Measurements from ENCODE around the gene FRK. TPM values are rescaled to one million over a fixed set of nuclear protein-coding genes. Genes with fewer than 3 reads are reported as not detected.

FRK gene
- total RNA-seq, 1 donor from 2014 or later: 0.11 TPM

DNA sequence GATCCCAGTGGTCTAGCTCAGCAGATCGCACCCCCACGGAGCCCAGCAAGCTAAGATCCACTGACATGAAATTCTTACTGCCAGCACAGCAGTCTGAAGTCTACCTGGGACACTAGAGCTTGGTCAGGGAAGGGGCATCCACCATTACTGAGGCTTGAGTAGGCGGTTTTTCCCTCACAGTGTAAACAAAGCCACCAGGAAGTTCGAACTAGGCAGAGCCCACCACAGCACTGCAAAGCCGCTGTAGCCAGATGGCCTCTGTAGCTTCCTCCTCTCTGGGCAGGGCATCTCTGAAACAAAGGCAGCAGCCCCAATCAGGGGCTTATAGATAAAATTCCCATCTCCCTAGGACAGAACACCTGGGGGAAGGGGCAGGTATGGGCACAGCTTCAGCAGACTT lies 18.8 kb downstream of the FRK start:
- Histone ChIP-seq H3K4me1 (no peaks in the 10 kb centered on the region), H3K36me3 (no peaks in the 10 kb centered on the region), H3K4me3 (no peak overlapping the region), H2AFZ (replicated peaks) (no peak overlapping the region), H3K27ac (no peak overlapping the region), H3K9me3 (ENCODE audit: low read depth) (no peaks in the 10 kb centered on the region), H3K9ac (no peak overlapping the region), H3F3A (ENCODE audit: low read depth) (no peaks in the 10 kb centered on the region), H3K27me3 (no peaks in the 10 kb centered on the region), H4K20me1 (ENCODE audit: low read depth) (no peaks in the 10 kb centered on the region), H3K4me2 (no peak overlapping the region), H3K79me2 (ENCODE audit: low read depth) (no peaks in the 10 kb centered on the region)
- Mint-ChIP-seq H3K27ac (no peak overlapping the region), H3K27me3 (ENCODE audit: insufficient read depth, low read depth) (no peaks in the 10 kb centered on the region), H3K4me1 (no peaks in the 10 kb centered on the region), H3K9me3 (peaks cover 3% of the 10 kb centered on the region), H3K4me3 (no peak overlapping the region), H3K36me3 (no peaks in the 10 kb centered on the region)
- DNase-seq (ENCODE audit: low spot score): no peak
- TF ChIP-seq, protein P1, sequence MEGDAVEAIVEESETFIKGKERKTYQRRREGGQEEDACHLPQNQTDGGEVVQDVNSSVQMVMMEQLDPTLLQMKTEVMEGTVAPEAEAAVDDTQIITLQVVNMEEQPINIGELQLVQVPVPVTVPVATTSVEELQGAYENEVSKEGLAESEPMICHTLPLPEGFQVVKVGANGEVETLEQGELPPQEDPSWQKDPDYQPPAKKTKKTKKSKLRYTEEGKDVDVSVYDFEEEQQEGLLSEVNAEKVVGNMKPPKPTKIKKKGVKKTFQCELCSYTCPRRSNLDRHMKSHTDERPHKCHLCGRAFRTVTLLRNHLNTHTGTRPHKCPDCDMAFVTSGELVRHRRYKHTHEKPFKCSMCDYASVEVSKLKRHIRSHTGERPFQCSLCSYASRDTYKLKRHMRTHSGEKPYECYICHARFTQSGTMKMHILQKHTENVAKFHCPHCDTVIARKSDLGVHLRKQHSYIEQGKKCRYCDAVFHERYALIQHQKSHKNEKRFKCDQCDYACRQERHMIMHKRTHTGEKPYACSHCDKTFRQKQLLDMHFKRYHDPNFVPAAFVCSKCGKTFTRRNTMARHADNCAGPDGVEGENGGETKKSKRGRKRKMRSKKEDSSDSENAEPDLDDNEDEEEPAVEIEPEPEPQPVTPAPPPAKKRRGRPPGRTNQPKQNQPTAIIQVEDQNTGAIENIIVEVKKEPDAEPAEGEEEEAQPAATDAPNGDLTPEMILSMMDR (IDR thresholded peaks at IDR 0.05): no peak
- TF ChIP-seq EZH2 (IDR thresholded peaks at IDR 0.05) (no peak), EZH2phosphoT487 (IDR thresholded peaks at IDR 0.05) (no peak)

DNA sequence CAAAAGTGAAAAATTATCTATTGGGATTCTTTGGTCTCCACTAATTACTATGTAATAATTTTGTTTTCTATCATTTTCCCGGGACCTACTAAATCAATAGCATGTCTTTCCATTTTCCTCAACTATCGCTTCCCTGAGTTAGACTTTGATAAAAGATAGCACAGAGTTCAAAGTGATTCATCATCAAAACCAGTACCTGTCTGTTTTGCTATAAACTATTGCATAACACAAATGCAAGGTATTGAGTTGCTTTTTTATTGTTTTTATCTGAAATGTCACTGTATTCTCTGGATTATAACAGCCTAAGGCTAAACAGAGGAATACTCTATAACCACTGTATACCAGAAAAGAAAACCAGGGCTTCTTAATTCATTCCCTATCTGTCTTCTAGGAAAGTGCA lies 19.7 kb downstream of the FRK start:
- no peak for DNase-seq (ENCODE audit: low spot score)
- Mint-ChIP-seq H3K27me3 (ENCODE audit: insufficient read depth, low read depth) (no peaks in the 10 kb centered on the region), H3K9me3 (peaks cover 3% of the 10 kb centered on the region), H3K27ac (no peak overlapping the region), H3K4me1 (no peaks in the 10 kb centered on the region), H3K4me3 (no peak overlapping the region), H3K36me3 (no peaks in the 10 kb centered on the region)
- no peaks in the 10 kb centered on the region for H4K20me1 ChIP-seq (ENCODE audit: low read depth)
- no peaks in the 10 kb centered on the region for H3K27me3 ChIP-seq
- no peak overlapping the region for H2AFZ ChIP-seq (replicated peaks)
- no peaks in the 10 kb centered on the region for H3K9me3 ChIP-seq (ENCODE audit: low read depth)
- H3K36me3 ChIP-seq: no peaks in the 10 kb centered on the region
- TF ChIP-seq EZH2 (IDR thresholded peaks at IDR 0.05) (no peak), EZH2phosphoT487 (IDR thresholded peaks at IDR 0.05) (no peak)
- TF ChIP-seq, protein P1 (IDR thresholded peaks at IDR 0.05): no peak
- no peaks in the 10 kb centered on the region for H3K4me1 ChIP-seq
- H3K9ac ChIP-seq: no peak overlapping the region
- H3K4me3 ChIP-seq: no peak overlapping the region
- H3K79me2 ChIP-seq (ENCODE audit: low read depth): no peaks in the 10 kb centered on the region
- no peaks in the 10 kb centered on the region for H3F3A ChIP-seq (ENCODE audit: low read depth)
- no peak overlapping the region for H3K27ac ChIP-seq
- H3K4me2 ChIP-seq: no peak overlapping the region

DNA sequence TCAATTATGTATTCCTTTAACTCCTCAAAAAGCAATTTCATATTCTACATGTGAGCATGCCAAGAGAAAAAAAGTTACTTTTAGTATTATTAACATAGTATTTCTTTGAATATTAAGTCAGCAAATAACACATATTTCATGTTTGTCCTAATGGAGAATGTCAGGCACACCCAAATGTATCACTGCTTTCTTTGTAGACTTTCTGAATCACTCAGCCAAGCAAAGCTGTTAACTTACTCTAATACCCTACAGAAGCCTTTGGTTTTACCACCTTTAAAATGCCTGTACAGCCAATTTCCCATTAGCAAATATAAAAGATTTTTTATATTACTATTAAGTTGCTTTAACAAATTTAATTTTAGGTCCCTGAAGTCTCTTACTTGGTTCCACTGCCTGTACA lies 23.8 kb downstream of the FRK start:
- Histone ChIP-seq H3K4me2 (no peak overlapping the region), H2AFZ (replicated peaks) (no peak overlapping the region), H3K79me2 (ENCODE audit: low read depth) (no peaks in the 10 kb centered on the region), H3F3A (ENCODE audit: low read depth) (no peaks in the 10 kb centered on the region), H3K9me3 (ENCODE audit: low read depth) (no peaks in the 10 kb centered on the region), H3K27ac (no peak overlapping the region), H3K4me1 (no peaks in the 10 kb centered on the region), H4K20me1 (ENCODE audit: low read depth) (no peaks in the 10 kb centered on the region), H3K36me3 (no peaks in the 10 kb centered on the region), H3K9ac (no peak overlapping the region), H3K4me3 (no peak overlapping the region), H3K27me3 (no peaks in the 10 kb centered on the region)
- H3K27me3 Mint-ChIP-seq (ENCODE audit: insufficient read depth, low read depth): no peaks in the 10 kb centered on the region
- H3K27ac Mint-ChIP-seq: no peak overlapping the region
- no peak overlapping the region for H3K4me3 Mint-ChIP-seq
- no peak for DNase-seq (ENCODE audit: low spot score)
- H3K36me3 Mint-ChIP-seq: no peaks in the 10 kb centered on the region
- no peaks in the 10 kb centered on the region for H3K9me3 Mint-ChIP-seq
- TF ChIP-seq EZH2phosphoT487 (IDR thresholded peaks at IDR 0.05): no peak
- TF ChIP-seq EZH2 (IDR thresholded peaks at IDR 0.05): no peak
- TF ChIP-seq, protein P1 (IDR thresholded peaks at IDR 0.05): no peak
- no peaks in the 10 kb centered on the region for H3K4me1 Mint-ChIP-seq

Measured in neural progenitor cell (in vitro differentiated cells).